Choroid plexus epithelial cell (primary cell): Measurements from ENCODE around the gene SPEG.

Experiments used
- DNase-seq: peaks from one replicate; pipeline ENCODE4 v3.0.0-alpha.2; 2010; ENCODE audit warnings: low read depth
- H3K4me3 ChIP-seq: 2 replicates; pipeline ENCODE4 v1.5.1; 2011; ENCODE audit warnings: low read depth, mild to moderate bottlenecking, control low read depth, low read length, moderate library complexity
- TF ChIP-seq, protein P1 (sequence below): conservative IDR thresholded peaks from 2 replicates; pipeline ENCODE4 v1.5.1; 2011; ENCODE audit warnings: low read depth, mild to moderate bottlenecking, control low read depth, inconsistent platforms, low read length, moderate library complexity

SPEG gene

DNA sequence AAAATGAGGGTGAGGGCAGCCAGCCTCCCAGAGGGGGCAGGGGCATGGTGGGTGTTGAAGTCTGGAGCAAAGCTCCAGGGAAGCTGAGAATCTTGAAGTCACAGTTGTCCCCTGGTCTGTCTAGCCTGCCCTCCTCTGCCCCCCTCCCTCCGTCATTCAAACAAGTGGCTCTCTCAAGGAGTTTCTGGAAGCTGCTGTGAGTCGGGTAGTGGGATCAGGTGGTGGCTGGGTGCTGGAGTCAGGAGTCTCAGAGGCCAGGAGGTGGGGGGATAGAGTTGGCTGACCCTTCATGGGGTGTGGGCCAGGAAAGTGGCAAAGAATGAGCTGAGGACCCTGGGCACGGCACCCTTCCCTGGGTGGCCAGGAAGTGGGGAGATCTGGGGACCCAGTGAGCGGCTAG is 79.1 kb downstream of the SPEG start:
- TF ChIP-seq, protein P1, sequence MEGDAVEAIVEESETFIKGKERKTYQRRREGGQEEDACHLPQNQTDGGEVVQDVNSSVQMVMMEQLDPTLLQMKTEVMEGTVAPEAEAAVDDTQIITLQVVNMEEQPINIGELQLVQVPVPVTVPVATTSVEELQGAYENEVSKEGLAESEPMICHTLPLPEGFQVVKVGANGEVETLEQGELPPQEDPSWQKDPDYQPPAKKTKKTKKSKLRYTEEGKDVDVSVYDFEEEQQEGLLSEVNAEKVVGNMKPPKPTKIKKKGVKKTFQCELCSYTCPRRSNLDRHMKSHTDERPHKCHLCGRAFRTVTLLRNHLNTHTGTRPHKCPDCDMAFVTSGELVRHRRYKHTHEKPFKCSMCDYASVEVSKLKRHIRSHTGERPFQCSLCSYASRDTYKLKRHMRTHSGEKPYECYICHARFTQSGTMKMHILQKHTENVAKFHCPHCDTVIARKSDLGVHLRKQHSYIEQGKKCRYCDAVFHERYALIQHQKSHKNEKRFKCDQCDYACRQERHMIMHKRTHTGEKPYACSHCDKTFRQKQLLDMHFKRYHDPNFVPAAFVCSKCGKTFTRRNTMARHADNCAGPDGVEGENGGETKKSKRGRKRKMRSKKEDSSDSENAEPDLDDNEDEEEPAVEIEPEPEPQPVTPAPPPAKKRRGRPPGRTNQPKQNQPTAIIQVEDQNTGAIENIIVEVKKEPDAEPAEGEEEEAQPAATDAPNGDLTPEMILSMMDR, result no peak
- DNase-seq, result no peak
- no peak overlapping the region for H3K4me3 ChIP-seq

- H3K4me3 ChIP-seq, result no peak within 1 kb of the TSS
- no peak for DNase-seq
- TF ChIP-seq, protein P1, result no peak
These were observed 79.6 kb downstream of the SPEG start, which contains the start of gene ASIC4 for GRCh38 chr2:219514196-219514761. ASIC4 (plus strand) TSS chr2:219514482; CDS start chr2:219514725, 243 bp downstream.

- no peak overlapping the region for H3K4me3 ChIP-seq
- DNase-seq, result no peak
- TF ChIP-seq, protein P1, result no peak
These were observed 80.2 kb downstream of the SPEG start for GRCh38 chr2:219514836-219515235.

GRCh38 chr2:219515874-219516629 is 81.4 kb downstream of the SPEG start:
- H3K4me3 ChIP-seq, result no peak overlapping the region
- TF ChIP-seq, protein P1, result no peak
- no peak for DNase-seq

- no peak for DNase-seq
- TF ChIP-seq, protein P1, result no peak
- H3K4me3 ChIP-seq, result no peak overlapping the region
These were observed 82.2 kb downstream of the SPEG start for GRCh38 chr2:219516888-219517287.

- TF ChIP-seq, protein P1, result no peak
- H3K4me3 ChIP-seq, result no peak overlapping the region
- DNase-seq, result no peak
These were observed 83.5 kb downstream of the SPEG start for GRCh38 chr2:219517954-219518778.
